HG03571 (cell line): ENCODE data around the gene GIMAP6.
"Not testable (repeated sequence)": the region's sequence is repeated elsewhere in the genome, so short reads cannot be mapped to it uniquely, and the experiment has no call there.

Source experiments
- ATAC-seq: cut with Tn5 transposase; IDR thresholded peaks from one replicate; pipeline ENCODE4 v1.9.1; 2021; ENCODE audit not compliant: unreplicated experiment

GIMAP6 gene

GRCh38 chr7:150586068-150586784 is 46.0 kb downstream of the GIMAP6 start:
- ATAC-seq: no peak

- no peak for ATAC-seq
Observed at GRCh38 chr7:150585199-150585598, 47.0 kb downstream of the GIMAP6 start.

- ATAC-seq: no peak
Observed at GRCh38 chr7:150580638-150581394, 51.4 kb downstream of the GIMAP6 start.

GRCh38 chr7:150579979-150580637 is 52.1 kb downstream of the GIMAP6 start:
- not testable (repeated sequence) for ATAC-seq
